PFSK-1 (cell line): ENCODE data around the gene UBE2O.

Experiments
- FOXP2 ChIP-seq: optimal IDR thresholded peaks from 2 replicates; pipeline ENCODE3; 2011; ENCODE audit warnings: borderline replicate concordance, control low read depth, inconsistent platforms; ENCODE audit not compliant: insufficient read depth; ENCODE audit errors: extremely low read length, extremely low read depth
- POLR2AphosphoS5 ChIP-seq: IDR thresholded peaks from 2 replicates; pipeline ENCODE4 v1.6.1; 2012; ENCODE audit warnings: low read depth, mild to moderate bottlenecking, control low read depth, low read length, moderate library complexity
- SIN3A ChIP-seq: IDR thresholded peaks from 2 replicates; pipeline ENCODE4 v1.6.1; 2012; ENCODE audit warnings: mild to moderate bottlenecking, low read length, moderate library complexity, borderline replicate concordance; ENCODE audit not compliant: insufficient read depth
- TAF1 ChIP-seq: IDR thresholded peaks from 2 replicates; pipeline ENCODE4 v1.6.1; 2012; ENCODE audit warnings: low read length, control low read depth, borderline replicate concordance; ENCODE audit not compliant: insufficient read depth
- TF ChIP-seq, protein P1 (sequence below), 2 experiments: IDR thresholded peaks; 2 replicates each; pipeline versions ENCODE4 v1.6.1 to v1.8.0; 2011 to 2012; ENCODE audit warnings: low read depth in 2 of 2, low read length in 2 of 2, control low read depth in 1 of 2, inconsistent platforms in 1 of 2, mild to moderate bottlenecking in 1 of 2, moderate library complexity in 1 of 2; ENCODE audit not compliant: insufficient read depth in 1 of 2

DNA sequence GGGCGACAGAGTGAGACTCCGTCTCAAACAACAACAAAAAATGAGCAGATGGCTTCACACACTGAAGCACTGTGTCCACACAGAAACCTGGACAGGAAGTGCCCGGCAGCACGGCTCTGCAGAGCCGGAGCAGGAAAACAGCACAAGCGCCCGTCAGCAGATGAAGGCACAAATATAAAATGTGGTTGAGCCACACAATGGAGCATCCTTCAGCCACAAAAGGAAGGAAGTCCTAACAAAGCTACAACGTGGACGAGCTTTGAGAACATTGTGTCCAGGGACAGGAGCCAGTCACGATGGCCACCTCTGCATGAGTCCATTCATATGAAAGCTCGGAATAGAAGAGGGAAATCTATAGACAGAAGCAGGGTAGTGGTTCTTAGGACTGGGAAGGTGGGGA, 32.6 kb upstream of the UBE2O start:
- TF ChIP-seq TAF1, result no peak
- no peak for TF ChIP-seq POLR2AphosphoS5
- TF ChIP-seq SIN3A, result no peak
- TF ChIP-seq, protein P1, sequence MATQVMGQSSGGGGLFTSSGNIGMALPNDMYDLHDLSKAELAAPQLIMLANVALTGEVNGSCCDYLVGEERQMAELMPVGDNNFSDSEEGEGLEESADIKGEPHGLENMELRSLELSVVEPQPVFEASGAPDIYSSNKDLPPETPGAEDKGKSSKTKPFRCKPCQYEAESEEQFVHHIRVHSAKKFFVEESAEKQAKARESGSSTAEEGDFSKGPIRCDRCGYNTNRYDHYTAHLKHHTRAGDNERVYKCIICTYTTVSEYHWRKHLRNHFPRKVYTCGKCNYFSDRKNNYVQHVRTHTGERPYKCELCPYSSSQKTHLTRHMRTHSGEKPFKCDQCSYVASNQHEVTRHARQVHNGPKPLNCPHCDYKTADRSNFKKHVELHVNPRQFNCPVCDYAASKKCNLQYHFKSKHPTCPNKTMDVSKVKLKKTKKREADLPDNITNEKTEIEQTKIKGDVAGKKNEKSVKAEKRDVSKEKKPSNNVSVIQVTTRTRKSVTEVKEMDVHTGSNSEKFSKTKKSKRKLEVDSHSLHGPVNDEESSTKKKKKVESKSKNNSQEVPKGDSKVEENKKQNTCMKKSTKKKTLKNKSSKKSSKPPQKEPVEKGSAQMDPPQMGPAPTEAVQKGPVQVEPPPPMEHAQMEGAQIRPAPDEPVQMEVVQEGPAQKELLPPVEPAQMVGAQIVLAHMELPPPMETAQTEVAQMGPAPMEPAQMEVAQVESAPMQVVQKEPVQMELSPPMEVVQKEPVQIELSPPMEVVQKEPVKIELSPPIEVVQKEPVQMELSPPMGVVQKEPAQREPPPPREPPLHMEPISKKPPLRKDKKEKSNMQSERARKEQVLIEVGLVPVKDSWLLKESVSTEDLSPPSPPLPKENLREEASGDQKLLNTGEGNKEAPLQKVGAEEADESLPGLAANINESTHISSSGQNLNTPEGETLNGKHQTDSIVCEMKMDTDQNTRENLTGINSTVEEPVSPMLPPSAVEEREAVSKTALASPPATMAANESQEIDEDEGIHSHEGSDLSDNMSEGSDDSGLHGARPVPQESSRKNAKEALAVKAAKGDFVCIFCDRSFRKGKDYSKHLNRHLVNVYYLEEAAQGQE (IDR thresholded peaks at IDR 0.05; ENCODE audit: insufficient read depth in 1 of 2, low read depth in 2 of 2, low read length in 2 of 2), result no peak
- no peak for TF ChIP-seq FOXP2
